CD4-positive, alpha-beta T cell treated with Interleukin-2 at 100 ng/mL for 4 hours (primary cell): ENCODE data around the gene FOXR1.
"Not testable (repeated sequence)": the region's sequence is repeated elsewhere in the genome, so short reads cannot be mapped to it uniquely, and the experiment has no call there.

Experiments used
- DNase-seq: peaks from one replicate; pipeline ENCODE4 v3.0.0-alpha.2; 2020; ENCODE audit warnings: low spot score

The FOXR1 gene

DNA sequence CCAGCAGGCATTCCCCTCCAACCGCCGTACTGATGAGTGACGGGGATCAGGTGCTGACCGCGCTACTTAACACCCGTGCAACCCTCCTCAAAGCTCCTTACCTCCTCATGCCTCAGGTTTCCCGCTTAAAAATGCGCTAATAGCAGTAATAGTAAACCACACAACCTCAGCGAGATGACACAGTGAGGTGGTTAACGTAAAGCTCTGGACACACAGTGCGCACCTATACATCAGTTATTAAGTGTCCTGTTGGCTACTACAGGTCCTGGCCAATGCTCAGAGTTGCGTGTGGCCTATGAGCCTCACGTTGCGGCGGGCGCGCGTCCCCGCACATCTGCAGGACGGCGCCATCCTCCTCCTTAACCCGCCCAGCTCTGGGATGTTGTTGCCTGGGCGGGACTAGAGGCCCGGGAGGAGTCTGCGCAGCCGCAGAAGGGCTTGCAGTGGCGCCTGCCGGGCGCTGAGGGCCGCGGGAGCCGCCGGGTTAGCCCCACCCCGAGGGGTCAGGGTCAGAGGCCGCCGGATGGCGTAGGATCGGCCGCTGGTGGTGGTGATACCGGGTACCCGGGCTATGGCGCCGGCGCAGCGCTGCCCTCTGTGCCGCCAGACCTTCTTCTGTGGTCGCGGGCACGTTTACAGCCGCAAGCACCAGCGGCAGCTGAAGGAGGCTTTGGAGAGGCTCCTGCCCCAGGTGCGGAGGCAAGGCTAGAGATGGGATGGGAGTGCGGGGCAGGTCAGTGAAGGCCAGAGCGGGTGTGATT is 26.2 kb downstream of the FOXR1 start, which contains the start of gene CENATAC:
Gene CENATAC (plus strand): TSS at position 512 of the 761 bp plus-strand sequence. CDS start 60 bp downstream, at position 572.
- peak; percentile 96 for DNase-seq

DNA sequence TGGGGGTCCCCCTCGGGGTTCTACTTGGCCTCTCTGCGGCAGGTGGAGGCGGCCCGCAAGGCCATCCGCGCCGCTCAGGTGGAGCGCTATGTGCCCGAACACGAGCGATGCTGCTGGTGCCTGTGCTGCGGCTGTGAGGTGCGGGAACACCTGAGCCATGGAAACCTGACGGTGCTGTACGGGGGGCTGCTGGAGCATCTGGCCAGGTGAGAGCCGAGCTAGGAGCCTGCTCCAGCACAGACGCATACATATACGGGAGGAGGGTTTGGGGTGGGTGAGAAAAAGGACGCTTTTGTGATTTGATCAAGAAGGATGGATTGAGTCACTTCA is 26.8 kb downstream of the FOXR1 start:
- no peak for DNase-seq

DNA sequence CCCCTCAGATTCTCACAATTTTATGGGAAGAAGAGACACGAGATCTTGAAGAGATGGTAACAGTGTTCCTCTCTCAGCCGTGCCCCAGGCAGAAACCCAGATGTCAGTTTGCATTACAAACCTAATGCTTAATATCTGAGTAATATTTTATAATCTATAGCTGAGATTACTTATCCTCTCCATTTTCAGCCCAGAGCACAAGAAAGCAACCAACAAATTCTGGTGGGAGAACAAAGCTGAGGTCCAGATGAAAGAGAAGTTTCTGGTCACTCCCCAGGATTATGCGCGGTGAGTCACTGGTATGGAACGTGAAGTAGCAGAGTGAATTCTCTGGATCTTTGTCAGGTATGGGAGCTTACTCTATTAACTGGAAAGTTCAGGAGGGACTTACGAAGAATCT is 27.3 kb downstream of the FOXR1 start:
- no peak for DNase-seq

DNA sequence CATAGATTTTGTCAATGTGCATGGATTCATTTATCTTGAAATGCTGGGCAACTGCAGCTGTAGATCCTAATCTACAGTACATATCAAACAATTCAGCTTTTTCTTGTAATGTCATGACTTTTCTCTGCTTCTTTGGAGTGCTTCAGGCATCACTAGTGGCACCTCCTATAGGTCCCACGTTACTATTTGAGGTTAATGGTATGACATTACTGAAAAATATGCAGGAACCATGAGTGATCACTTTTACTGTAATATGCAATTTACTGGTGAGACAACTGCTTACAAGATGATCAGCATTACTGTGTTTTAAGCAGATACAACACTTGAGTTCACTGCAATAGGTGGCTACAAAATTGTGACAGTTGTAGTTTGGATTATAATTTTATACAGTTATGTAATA is 29.3 kb downstream of the FOXR1 start:
- DNase-seq = no peak

DNA sequence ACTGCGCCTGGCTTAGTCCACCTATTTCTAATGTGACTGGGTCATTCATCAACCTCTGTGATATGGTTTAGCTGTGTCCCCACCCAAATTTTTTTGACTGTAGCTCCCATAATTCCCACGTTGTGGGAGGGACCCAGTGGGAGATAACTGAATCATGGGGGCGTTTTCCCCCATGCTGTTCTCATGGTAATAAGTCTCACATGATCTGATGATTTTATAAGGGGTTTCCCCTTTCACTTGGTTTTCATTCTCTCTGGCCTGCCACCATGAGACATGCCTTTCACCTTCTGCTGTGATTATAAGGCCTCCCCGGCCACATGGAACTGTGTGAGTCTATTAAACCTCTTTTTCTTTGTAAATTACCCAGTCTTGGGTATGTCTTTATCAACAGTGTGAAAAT is 35.1 kb downstream of the FOXR1 start:
- no peak for DNase-seq

DNA sequence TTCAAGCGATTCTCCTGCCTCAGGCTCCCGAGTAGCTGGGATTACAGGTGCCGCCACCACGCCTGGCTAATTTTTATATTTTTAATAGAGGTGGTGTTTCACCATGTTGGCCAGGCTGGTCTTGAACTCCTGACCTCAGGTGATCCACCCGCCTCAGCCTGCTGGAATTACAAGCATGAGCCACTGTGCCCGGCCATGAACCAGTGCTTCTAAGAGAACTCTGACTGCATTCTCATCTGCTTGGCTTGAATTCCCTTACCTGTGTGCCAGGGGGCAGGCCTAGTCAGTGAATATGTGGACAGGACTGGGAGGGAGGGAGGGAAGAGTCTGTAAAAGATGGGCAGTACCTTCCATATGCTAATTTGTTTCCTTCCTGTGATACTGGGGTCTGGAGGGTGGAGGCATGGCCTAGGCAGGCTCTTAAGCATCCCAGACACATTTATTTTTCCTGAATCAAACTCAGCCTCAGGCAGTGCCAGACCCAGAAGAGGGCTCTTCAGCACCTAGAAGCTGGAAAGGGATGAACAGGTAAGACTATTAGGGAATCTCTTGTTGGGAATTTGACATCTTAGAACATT is 40.0 kb downstream of the FOXR1 start:
- DNase-seq = no peak

DNA sequence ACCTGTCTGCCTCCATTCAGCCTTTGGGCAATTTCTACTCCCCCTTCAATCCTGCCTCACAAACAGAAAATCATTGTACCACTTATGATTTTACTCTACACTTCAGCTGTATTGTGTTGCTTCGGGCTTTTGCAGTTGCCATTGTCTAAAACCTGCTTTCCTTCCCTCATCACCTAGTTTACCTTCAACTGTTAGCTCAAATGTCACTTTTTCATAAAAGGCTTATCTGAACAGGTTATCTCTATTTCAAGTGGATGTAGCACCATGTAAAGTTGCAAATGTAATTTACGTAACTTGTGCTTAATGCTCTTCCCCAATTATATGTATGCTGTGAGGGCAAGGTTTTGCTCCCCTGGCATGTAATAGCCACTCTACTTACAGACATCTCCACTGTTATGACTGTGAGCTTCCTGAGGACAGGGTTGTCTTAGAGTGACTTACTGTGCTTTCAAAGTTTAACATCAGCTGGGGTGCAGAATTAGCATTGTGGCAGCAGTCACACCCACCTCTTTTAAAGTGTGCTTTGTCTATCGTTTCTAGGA is 41.1 kb downstream of the FOXR1 start:
- no peak for DNase-seq

DNA sequence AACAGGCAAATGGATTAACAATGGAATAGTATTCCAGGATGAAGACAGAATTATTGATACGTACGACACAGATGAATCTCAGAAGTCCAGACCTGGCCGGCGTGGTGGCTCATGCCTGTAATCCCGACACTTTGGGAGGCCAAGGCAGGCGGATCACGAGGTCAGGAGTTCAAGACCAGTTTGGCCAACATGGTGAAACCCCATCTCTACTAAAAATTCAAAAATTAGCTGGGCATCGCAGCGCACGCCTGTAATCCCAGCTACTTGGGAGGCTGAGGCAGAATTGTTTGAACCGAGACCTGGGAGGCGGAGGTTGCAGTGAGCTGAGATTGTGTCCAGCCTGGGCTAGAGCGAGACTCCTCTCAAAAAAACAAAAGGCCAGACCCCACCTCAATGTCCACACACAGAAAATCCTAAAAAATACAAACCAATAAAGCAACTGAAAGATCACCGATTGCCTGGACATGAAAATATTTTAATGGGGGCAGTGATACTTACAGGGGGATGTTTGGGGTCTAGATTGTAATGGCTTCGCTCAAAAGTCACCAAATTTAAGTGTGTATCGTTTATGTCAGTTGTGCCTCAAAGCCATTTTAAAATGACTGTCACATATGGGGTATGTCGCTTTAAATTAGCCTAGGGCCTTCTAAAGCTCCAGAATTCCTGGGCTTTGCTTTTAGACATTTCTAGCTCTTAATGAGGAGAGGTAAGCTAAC is 42.8 kb downstream of the FOXR1 start:
- no peak for DNase-seq

DNA sequence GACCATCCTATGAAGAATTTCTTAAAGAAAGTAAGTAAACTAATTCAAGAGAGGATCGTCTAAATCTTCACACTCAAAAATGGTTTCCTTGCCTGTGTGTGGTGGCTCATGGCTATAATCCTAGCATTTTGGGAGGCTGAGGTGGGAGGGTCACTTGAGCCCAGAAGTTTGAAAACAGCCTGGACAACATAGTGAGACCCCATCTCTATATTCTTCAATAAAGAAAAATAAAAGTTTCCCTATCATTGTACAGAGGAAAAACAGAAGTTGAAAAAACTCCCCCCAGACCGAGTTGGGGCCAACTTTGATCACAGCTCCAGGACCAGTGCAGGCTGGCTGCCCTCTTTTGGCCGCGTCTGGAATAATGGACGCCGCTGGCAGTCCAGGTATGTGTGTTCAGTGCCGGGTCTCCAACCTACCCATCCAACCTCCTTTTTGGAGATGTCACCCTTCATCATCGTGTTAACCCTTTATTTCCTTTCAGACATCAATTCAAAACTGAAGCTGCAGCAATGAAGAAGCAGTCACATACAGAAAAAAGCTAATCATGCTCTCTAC is 43.6 kb downstream of the FOXR1 start:
- DNase-seq = no peak

DNA sequence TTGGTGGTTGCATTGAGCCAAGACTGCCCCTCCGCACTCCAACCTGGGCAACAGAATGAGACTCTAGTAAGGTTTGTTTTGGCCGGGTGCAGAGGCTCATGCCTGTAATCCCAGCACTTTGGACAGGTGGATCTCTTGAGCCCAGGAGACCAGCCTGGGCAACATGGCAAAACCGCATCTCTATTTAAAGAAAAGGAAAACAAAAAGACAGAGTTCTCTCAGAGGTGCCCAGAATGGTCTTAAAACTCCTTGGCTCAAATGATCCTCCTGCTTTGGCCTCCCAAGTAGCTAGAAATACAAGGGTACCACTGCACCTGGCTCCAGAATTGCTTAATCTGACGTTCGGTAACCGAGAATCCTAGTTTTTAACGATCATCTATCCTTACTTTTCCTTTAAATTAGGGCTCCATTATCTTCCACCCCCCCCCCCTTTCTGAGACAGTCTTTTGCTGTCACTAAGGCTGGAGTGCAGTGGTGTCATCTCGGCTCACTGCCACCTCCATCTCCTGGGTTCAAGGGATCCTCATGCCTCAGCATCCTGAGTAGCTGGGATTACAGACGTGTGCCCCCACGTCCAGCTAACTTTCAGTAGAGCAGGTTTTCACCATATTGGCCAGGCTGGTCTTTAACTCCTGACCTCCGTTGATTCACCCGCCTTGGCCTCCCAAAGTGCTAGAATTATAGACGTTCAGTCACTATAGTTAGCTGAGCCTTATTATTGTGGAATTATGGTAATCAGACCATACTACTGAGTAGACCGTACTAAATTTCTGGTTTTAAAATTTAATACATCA is 44.9 kb downstream of the FOXR1 start:
- no peak for DNase-seq

DNA sequence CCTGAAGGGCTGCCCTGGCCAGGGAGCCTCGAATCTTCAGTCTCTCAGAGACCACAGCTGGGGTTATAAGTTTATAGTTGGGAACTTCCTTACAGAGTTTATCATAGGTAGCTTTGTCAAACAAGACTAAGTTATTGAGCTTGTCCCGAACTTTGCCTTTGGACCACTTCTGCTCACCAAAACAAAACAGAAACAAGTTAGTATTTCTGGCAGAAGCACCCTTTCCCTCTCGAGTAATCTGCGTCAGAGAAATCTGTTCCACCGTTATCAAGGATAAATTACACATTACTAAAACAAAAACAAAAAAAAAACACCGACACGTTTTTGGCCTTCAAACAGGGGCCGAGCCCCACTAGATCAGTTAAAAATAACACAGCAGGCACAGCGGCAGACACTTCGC is 45.8 kb downstream of the FOXR1 start:
- DNase-seq = not testable (repeated sequence)

DNA sequence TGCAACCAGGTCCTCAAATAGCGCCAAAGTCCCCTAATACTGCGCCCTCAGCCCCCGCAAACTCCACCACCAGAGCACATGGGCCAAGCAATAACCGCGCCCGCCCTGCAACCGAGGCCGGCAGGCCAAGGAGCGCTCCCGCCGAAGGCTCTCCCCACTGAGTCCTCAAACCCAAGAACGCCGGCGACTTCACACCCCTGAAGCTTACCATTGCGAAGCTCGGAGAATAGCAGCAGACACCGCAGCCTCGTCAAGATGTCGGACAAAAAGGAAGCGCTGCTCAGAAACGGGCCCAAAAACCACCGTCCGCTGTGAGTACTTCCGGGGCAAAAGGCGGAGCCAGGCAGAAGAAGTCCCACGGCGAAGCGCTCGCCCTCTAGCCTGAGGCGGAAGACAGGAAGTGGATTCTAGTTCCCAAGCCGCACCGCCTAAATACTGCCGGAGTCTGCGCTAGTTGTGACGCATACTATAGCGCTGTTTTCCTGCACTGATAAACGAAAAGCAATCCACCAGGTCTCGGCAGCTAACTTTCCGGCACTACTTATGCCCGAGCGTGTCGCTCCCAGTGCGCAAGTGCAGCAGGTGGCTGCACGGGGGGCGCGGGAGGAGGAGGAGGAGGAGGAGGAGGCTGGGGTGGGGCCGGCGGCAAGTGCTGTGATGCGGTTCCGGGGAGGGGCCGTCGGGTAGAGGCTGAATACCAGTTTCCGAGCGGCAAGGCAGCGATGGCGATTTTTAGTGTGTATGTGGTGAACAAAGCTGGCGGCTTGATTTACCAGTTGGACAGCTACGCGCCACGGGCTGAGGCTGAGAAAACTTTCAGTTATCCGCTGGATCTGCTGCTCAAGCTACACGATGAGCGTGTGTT is 46.7 kb downstream of the FOXR1 start, which contains the start of the genes RPS25 and TRAPPC4:
Gene RPS25 (minus strand): TSS at position 270 of the 865 bp plus-strand sequence. CDS start 59 bp downstream, at position 211.
Gene TRAPPC4 (plus strand): TSS at position 693 of the 865 bp plus-strand sequence. CDS start 30 bp downstream, at position 723.
- DNase-seq = peak; percentile 96

DNA sequence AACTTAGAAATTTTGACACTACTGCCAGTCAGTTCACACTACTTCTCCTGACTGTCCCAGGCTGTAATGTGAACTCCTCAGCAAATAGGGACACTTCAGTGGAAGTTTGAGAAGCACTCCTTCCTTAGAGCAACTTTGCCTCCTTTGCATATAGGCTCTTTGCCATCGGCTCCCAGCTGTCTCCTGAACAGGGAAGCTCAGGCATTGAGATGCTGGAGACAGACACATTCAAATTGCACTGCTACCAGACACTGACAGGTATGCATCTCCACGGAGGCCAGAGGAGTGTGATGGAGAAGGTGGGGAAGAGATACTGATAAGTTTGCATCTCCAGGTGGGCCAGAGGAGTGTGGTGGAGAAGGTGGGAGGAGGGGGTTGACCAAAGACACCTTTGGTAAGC is 48.4 kb downstream of the FOXR1 start:
- no peak for DNase-seq

DNA sequence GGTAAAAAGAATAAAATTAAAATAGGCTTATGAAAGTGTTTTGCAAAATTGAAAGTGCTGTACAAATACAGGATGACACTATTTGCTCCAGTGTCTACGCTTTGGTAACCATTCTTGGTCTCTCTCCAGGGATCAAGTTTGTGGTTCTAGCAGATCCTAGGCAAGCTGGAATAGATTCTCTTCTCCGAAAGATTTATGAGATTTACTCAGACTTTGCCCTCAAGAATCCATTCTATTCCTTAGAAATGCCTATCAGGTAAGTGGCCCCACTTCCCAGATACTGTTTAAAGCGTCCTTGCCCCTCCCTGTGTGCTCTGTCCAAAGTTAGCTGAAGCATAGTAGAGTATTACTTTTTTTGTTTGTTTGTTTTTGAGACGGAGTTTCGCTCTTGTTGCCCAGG is 50.1 kb downstream of the FOXR1 start:
- no peak for DNase-seq

DNA sequence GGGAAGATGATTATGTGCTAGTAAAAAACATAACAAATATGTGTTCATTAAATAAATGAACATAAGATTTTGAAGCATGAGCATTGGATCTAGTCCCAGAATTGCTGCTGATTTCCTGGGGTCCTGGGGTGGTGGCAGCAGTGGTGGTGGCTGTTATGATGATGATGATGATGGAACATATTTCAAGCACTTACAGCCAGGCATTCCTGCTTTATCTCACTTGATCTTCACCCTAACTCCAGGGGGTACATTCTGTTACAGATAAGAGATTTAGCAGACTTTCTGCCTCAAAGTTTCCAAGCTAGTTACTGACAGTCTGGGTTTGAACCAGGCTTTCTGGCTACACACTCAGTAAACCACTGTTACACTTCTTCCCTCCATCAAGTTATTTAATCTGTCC is 52.2 kb downstream of the FOXR1 start:
- DNase-seq = no peak

DNA sequence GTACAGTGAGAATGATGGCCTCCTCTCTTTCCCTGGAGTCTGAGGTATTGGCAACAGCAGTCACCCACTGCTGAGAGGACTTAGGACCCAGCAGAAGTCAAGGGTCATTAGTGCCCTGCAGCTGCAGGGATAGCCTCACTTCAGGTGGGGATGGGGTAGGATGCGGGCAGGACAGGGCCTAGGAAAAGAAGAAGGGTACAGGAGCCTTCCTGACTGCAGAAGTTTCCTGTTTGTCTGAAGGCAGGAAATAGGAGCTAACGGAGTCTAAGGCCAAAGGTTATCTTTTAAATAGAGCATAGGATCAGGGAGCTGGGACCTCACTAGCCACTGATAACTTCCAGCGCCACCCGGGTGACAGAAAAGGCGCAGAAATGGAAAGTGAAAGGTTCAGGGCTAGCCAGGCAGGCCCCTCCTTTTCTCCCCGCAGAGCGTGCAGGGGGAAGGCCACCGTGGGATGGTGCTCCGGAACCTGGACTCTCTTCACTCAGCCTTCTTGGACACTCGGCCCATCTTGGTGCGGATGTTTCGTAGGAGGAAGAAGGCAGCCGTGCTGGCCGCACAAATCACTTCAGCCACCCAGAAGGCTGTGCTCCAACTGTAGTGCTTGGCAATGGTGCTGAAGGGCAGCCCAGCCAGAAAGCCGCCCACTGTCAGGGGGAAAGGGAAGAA is 53.0 kb downstream of the FOXR1 start:
- no peak for DNase-seq

DNA sequence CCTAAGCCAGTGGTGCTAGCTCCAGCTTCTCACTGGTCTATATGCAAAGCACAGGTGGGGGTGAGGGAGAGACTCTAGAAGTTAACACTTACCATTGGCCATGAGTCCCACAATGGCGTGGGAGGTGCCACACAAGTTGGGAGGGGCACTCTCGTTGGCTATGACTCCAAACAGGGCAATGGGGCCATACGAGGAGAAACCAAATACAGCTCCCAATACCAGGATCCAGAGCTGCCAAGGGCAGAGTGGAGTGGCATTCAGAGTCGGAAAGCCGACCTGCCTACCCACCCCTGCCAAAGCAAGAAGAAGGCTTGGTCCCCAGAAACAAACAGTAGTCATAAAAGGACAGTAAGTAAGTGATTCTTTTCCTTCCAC is 53.5 kb downstream of the FOXR1 start:
- no peak for DNase-seq

DNA sequence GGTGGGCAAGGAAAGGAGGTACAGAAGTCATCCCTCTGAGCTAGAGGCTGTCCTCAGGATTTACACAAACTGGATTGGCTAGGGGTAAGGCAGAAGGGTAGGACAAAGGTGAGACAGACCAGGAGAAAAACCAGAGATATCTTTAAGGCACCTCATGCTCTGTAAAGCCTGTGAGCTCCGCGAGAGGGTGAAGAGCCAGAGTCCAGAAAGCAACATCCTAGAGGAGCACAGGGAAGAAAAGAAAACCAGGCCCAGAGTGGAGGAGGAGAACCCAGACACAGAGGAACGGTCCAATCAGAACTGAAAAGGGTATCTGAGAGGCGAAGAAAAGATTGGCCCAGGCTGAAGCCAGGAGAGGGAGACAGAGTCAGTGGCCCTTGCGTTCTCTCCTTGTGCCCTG is 54.0 kb downstream of the FOXR1 start:
- DNase-seq = no peak

DNA sequence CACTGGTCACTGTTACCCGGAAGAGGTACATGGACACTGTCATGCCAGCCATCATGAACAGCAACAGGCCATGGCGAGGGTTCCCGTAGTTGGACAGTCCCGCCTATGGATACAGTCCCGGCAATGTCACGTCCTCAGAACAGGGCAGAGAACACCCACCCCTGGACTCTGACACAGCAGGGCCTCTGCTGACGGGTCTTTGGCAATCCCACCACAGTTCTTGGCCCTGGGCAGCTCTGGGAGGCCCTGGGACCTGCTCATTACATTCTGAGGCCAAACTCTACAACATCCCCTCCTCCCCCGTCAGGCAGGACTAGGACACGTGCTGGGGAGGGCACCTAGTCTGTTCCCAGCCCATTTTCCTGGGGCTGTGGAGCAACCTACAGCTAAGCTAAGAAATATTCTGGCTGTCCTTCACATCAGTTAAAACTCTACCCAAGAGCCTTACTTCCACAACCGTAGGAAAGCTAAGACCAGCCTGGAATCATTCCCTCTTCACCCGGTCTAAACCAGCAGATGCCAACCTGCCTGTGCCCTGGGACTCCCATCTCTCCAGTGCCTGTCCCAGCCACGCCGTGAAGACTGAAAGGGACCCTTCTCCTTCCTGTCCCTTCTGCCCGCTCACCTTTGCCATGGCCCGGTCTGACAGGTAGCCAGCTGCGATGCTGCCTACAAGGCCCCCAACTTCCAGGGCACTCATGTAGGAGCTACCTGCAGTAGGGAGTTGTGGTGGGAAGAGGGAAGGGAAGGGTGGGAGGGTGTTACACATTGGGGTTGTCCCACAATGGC is 54.6 kb downstream of the FOXR1 start:
- DNase-seq = no peak
